ENCODE results near the gene RTCB.
"Not testable (repeated sequence)": the region's sequence is repeated elsewhere in the genome, so short reads cannot be mapped to it uniquely, and the experiment has no call there.

Gene RTCB

GRCh38 chr22:32385681-32386080, 26.4 kb downstream of the RTCB start:
- no peak for DNase-seq

GRCh38 chr22:32380991-32381390, 31.1 kb downstream of the RTCB start:
- no peak for DNase-seq

GRCh38 chr22:32378707-32379272, 33.3 kb downstream of the RTCB start:
- DNase-seq: no peak

GRCh38 chr22:32376681-32377080, 35.4 kb downstream of the RTCB start:
- DNase-seq: no peak

GRCh38 chr22:32375678-32376450, 36.2 kb downstream of the RTCB start:
- DNase-seq: no peak

- no peak for DNase-seq
Measured at GRCh38 chr22:32364210-32364609, 47.8 kb downstream of the RTCB start.

GRCh38 chr22:32361257-32361656, 50.8 kb downstream of the RTCB start:
- no peak for DNase-seq

GRCh38 chr22:32360096-32360495, 52.0 kb downstream of the RTCB start:
- DNase-seq: not testable (repeated sequence)

GRCh38 chr22:32357567-32357966, 54.5 kb downstream of the RTCB start, which contains the start of gene RFPL3:
Gene RFPL3, plus strand, starts transcription at chr22:32357867. Its CDS starts 205 bp downstream, at chr22:32358072.
- DNase-seq: not testable (repeated sequence)

GRCh38 chr22:32355760-32356159, 56.3 kb downstream of the RTCB start:
- no peak for DNase-seq

GRCh38 chr22:32354360-32355351, 57.4 kb downstream of the RTCB start:
- DNase-seq: no peak

GRCh38 chr22:32353840-32354239, 58.2 kb downstream of the RTCB start:
- no peak for DNase-seq

GRCh38 chr22:32353292-32353691, 58.8 kb downstream of the RTCB start:
- DNase-seq: no peak

GRCh38 chr22:32352681-32353080, 59.4 kb downstream of the RTCB start:
- no peak for DNase-seq

- DNase-seq: not testable (repeated sequence)
Measured at GRCh38 chr22:32351875-32352274, 60.2 kb downstream of the RTCB start.

GRCh38 chr22:32348031-32348611, 63.9 kb downstream of the RTCB start:
- DNase-seq: no peak

- no peak for DNase-seq
Measured at GRCh38 chr22:32343941-32344340, 68.1 kb downstream of the RTCB start.

- DNase-seq: no peak
Measured at GRCh38 chr22:32342977-32343376, 69.1 kb downstream of the RTCB start.

- DNase-seq: no peak
Measured at GRCh38 chr22:32341122-32341740, 70.8 kb downstream of the RTCB start.

- no peak for DNase-seq
Measured at GRCh38 chr22:32340411-32340810, 71.6 kb downstream of the RTCB start.

- DNase-seq: no peak
Measured at GRCh38 chr22:32339190-32340012, 72.6 kb downstream of the RTCB start.

- DNase-seq: no peak
Measured at GRCh38 chr22:32338757-32339156, 73.3 kb downstream of the RTCB start.
